Suprapubic skin (tissue), 4 donors: ENCODE measurements around the gene PHF21A.

ENCODE experiments used
- EP300 ChIP-seq: sonication (generic); formaldehyde crosslinking; IDR thresholded peaks from one replicate; pipeline ENCODE4 v1.6.1; 2017; ENCODE audit warnings: antibody characterized with exemption
- POLR2A ChIP-seq, 2 donors: fragments of 450-650 bp; IDR thresholded peaks; one replicate each; pipeline ENCODE4 v1.6.1; 2017; ENCODE audit warnings: antibody characterized with exemption in 2 of 2, mild to moderate bottlenecking in 2 of 2, moderate library complexity in 2 of 2
- POLR2AphosphoS5 ChIP-seq, 3 donors: sonication (generic); formaldehyde crosslinking; IDR thresholded peaks; one replicate each; pipeline ENCODE4 v1.6.1; 2017; ENCODE audit warnings: antibody characterized with exemption in 3 of 3
- TF ChIP-seq, protein P1 (sequence below), 2 donors: fragments of 200-600 bp in 1 of 2; fragments of 450-650 bp in 1 of 2; sonication (generic) in 1 of 2; IDR thresholded peaks; one replicate each; pipeline ENCODE4 v1.5.1; 2016 to 2019; ENCODE audit warnings: antibody characterized with exemption in 2 of 2, mild to moderate bottlenecking in 1 of 2, moderate library complexity in 1 of 2

GRCh38 chr11:46026606-46027293, 94.5 kb downstream of the PHF21A start:
- TF ChIP-seq, protein P1, sequence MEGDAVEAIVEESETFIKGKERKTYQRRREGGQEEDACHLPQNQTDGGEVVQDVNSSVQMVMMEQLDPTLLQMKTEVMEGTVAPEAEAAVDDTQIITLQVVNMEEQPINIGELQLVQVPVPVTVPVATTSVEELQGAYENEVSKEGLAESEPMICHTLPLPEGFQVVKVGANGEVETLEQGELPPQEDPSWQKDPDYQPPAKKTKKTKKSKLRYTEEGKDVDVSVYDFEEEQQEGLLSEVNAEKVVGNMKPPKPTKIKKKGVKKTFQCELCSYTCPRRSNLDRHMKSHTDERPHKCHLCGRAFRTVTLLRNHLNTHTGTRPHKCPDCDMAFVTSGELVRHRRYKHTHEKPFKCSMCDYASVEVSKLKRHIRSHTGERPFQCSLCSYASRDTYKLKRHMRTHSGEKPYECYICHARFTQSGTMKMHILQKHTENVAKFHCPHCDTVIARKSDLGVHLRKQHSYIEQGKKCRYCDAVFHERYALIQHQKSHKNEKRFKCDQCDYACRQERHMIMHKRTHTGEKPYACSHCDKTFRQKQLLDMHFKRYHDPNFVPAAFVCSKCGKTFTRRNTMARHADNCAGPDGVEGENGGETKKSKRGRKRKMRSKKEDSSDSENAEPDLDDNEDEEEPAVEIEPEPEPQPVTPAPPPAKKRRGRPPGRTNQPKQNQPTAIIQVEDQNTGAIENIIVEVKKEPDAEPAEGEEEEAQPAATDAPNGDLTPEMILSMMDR (IDR thresholded peaks at IDR 0.05): no peak
- no peak for TF ChIP-seq POLR2AphosphoS5 (IDR thresholded peaks at IDR 0.05)
- no peak for TF ChIP-seq EP300
- no peak for TF ChIP-seq POLR2A (IDR thresholded peaks at IDR 0.05)
